GM06990 (cell line): Measurements from ENCODE around the gene TUBB3.

Experiments used
- DNase-seq: peaks from one replicate; pipeline ENCODE4 v3.0.0-alpha.2; 2011; ENCODE audit not compliant: insufficient read length; ENCODE audit errors: extremely low read depth
- H3K27me3 ChIP-seq: replicated peaks from 2 replicates; pipeline ENCODE4 v1.6.0; 2011; ENCODE audit warnings: low read length; ENCODE audit not compliant: control insufficient read depth, insufficient read depth
- H3K36me3 ChIP-seq: 2 replicates; pipeline ENCODE4 v1.5.1; 2011; ENCODE audit warnings: low read length; ENCODE audit not compliant: control insufficient read depth, insufficient read depth
- H3K4me3 ChIP-seq: replicated peaks from 2 replicates; pipeline ENCODE4 v1.5.1; 2011; ENCODE audit warnings: low read depth, mild to moderate bottlenecking, control low read depth, low read length
- TF ChIP-seq, protein P1 (sequence below): IDR thresholded peaks from 2 replicates; pipeline ENCODE4 v1.5.1; 2011; ENCODE audit warnings: low read length, control low read depth, mild to moderate bottlenecking, inconsistent platforms; ENCODE audit not compliant: insufficient read depth, poor library complexity, severe bottlenecking

The TUBB3 gene

GRCh38 chr16:89898201-89898967 is 24.8 kb upstream of the TUBB3 start:
- no peak overlapping the region for H3K4me3 ChIP-seq
- TF ChIP-seq, protein P1, sequence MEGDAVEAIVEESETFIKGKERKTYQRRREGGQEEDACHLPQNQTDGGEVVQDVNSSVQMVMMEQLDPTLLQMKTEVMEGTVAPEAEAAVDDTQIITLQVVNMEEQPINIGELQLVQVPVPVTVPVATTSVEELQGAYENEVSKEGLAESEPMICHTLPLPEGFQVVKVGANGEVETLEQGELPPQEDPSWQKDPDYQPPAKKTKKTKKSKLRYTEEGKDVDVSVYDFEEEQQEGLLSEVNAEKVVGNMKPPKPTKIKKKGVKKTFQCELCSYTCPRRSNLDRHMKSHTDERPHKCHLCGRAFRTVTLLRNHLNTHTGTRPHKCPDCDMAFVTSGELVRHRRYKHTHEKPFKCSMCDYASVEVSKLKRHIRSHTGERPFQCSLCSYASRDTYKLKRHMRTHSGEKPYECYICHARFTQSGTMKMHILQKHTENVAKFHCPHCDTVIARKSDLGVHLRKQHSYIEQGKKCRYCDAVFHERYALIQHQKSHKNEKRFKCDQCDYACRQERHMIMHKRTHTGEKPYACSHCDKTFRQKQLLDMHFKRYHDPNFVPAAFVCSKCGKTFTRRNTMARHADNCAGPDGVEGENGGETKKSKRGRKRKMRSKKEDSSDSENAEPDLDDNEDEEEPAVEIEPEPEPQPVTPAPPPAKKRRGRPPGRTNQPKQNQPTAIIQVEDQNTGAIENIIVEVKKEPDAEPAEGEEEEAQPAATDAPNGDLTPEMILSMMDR, result no peak
- no peak for DNase-seq
- H3K27me3 ChIP-seq, result no peaks in the 10 kb centered on the region
- H3K36me3 ChIP-seq, result peaks cover 30% of the 10 kb centered on the region

- Histone ChIP-seq H3K4me3 (no peak overlapping the region), H3K36me3 (peaks cover 35% of the 10 kb centered on the region), H3K27me3 (no peaks in the 10 kb centered on the region)
- TF ChIP-seq, protein P1, result no peak
- DNase-seq, result no peak
Observed at GRCh38 chr16:89899879-89900481, 23.2 kb upstream of the TUBB3 start.

GRCh38 chr16:89900885-89901284 is 22.3 kb upstream of the TUBB3 start:
- no peak for DNase-seq
- TF ChIP-seq, protein P1, result no peak
- Histone ChIP-seq H3K27me3 (no peaks in the 10 kb centered on the region), H3K36me3 (peaks cover 36% of the 10 kb centered on the region), H3K4me3 (no peak overlapping the region)

- Histone ChIP-seq H3K36me3 (peaks cover 35% of the 10 kb centered on the region), H3K4me3 (no peak overlapping the region), H3K27me3 (no peaks in the 10 kb centered on the region)
- no peak for DNase-seq
- TF ChIP-seq, protein P1, result no peak
Observed at GRCh38 chr16:89902980-89903379, 20.2 kb upstream of the TUBB3 start.

DNA sequence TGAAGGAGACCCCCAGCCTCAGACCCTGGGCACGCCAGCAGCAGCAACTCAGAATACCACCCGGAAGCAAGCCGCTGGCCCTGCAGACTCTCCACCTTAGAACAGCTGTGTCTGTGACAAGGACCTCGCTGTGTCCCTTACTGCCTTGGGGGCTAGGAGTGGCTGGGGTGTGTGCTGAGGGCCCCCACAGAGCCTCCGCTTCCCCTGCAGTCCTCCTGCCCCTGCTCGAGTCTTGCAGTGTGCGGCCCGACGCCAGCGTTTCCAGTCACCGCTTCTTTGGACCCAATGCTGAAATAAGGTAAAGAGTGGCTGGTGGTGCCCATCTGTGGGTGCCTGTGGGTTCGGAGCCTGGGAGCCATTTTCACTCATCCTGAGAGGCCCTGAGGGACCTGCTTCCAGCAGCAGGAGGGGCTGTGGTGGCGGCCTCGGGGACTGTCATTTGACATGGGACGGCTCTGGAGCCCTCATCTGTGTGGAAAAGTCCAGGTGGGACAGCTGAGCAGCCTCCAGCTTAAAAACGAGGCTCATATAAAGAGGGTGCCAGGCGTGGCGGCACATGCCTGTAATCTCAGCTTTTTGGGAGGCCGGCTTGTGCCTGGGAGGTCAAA is 19.1 kb upstream of the TUBB3 start:
- Histone ChIP-seq H3K27me3 (no peaks in the 10 kb centered on the region), H3K4me3 (no peak overlapping the region), H3K36me3 (peaks cover 33% of the 10 kb centered on the region)
- DNase-seq, result no peak
- TF ChIP-seq, protein P1, result no peak
